HG02623 (cell line): ENCODE measurements around the gene ICAM5.

ENCODE experiments used
- ATAC-seq: cut with Tn5 transposase; IDR thresholded peaks from one replicate; pipeline ENCODE4 v1.9.1; 2021; ENCODE audit warnings: moderate library complexity; ENCODE audit not compliant: unreplicated experiment

The ICAM5 gene

GRCh38 chr19:10317045-10317856 lies 27.5 kb downstream of the ICAM5 start:
- ATAC-seq, result no peak

- no peak for ATAC-seq
Measured at GRCh38 chr19:10317857-10318462, 28.2 kb downstream of the ICAM5 start.

DNA sequence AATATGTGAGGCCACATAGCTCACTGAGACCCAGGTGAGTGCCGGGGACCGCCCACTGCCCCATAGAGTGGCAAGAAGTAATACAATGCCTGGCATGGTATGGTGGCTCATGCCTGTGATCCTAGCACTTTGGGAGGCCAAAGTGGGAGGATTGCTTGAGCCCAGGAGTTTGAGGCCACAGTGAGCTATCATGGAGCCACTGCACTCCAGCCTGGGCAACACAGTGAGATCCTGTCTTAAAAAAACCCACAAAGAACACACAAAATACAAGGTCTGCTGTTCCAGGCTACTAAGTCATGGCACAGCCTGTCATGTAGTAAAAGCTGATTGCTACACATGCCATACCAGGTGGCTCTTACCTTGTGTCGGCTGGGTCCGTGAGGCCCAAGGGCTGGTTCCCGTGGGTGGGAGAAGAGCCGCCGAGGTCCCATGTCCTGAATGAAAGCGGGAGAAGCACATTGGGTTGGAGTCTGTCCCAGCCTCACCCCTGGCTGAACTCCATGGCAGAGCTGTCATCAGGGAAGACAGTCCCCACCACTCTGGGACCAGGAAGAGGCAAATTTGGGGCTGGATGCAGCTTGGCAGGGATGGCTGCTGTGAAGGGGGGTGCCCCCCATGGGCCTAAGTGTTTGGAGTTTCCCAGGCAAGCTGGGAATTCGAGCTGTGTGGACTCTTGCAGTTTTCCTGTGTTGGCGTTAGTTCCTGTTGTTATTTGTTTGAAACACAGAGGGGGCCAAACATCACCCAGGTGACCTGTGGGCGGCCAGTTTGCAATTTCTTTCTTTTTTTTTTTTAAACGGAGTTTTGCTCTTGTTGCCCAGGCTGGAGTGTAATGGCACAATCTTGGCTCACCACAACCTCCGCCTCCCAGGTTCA lies 29.3 kb downstream of the ICAM5 start:
- no peak for ATAC-seq

DNA sequence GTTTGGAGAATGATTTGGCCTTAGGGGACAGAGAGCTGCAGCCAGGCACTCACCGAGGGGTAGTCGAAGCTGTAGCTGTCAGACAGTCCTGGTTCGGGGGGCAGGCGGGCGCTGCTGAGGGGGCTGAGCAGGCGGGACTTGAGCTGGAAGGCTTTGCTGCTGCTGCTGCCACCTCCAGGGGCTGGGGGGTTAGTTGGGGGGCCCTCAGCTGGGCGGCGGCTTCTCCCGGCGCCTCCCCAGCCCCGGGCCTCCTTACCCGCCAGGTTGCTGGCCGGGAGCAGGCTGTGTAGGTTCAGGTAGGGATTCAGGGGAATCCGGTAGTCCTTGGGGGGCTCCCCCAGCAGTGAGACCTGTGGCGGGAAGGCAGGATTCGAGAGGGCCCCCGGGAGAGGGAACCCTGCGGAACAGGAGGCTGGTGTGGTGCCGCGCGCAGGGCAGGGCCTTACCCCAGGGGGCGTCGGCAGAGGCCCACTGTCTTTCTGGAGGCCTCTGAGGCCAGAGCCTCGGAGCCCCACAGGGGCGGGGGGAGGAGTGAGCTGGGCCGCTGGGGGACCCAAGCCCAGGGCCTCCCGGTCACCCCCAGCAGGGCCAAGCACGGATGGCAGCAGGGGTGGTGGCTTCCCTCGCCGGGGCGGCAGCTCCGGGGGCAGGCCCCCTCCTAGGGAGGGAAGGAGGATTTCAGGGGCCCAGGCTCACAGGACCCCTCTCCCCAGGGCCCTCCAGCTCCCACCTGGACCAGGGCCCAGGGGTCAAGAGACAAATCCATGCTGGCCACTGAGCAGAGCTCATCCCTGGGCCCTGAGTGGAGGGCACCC lies 31.1 kb downstream of the ICAM5 start:
- ATAC-seq, result no peak

DNA sequence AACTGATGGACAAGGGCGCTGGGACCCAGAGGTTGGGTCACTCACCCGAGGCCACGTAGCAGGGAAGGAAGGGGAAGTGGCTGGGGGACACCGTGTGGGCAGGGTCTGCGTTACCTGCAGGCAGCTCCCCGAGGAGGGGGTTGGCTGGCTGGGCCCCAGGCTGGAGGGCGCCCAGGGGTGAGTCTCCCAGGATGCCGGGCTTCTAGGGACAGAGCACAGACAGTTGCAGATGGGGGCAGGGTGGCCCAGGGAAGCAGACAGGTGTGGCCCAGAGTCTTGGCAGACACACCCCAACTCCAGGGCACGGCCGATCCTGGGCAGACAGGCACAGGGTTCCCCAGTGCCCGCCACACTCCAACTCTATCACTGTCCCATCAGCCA lies 31.7 kb downstream of the ICAM5 start:
- ATAC-seq, result no peak

DNA sequence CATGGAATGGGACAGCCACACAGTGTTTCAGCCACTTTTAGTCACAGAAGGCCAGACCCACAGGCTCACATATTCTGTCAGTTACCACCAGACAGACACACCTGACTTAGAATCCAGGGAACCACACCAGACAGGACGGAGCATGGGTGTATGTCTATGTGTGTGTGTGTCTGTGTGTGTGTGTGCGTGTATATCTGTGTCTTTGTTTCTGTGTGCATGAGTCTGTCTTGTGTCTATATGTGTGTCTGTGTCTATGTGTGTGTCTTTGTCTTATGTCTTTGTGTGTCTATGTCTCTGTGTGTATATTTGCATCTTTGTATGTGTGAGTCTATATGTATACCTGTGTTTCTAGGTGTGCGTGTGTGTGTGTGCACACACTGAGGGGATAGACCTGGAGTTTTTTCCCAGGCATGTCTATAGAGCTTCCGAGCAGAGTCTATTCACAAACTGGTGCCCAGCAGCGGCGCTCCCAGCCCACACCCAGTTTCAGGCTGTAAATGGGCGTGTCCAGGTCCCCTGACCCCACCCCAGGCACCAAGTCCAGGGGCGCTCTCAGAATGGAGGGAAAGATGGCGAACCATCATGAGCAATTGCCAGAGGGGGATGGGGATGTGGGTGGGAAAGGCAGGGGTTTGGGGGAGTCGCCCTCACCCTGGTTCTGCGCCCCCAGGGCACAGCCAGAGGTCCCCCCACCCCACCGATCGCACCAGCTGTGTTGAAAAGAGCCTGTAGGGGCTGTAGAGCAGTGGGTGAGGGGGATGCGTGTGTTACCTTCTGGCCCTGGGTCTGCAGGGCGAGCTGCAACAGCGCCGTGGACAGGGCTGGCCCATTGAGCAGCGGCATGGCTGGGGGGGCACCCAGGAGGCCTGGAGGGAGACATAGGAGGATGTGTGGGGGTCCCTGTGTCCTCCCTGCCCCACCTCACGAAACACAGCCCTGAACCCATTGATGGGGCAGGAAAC lies 32.4 kb downstream of the ICAM5 start:
- ATAC-seq, result no peak

- ATAC-seq, result no peak
Measured at GRCh38 chr19:10325732-10326131, 36.0 kb downstream of the ICAM5 start.

- no peak for ATAC-seq
Measured at GRCh38 chr19:10327793-10328192, 38.0 kb downstream of the ICAM5 start.

GRCh38 chr19:10328558-10329429 lies 39.0 kb downstream of the ICAM5 start:
- no peak for ATAC-seq

GRCh38 chr19:10329555-10329954 lies 39.8 kb downstream of the ICAM5 start:
- ATAC-seq, result no peak

DNA sequence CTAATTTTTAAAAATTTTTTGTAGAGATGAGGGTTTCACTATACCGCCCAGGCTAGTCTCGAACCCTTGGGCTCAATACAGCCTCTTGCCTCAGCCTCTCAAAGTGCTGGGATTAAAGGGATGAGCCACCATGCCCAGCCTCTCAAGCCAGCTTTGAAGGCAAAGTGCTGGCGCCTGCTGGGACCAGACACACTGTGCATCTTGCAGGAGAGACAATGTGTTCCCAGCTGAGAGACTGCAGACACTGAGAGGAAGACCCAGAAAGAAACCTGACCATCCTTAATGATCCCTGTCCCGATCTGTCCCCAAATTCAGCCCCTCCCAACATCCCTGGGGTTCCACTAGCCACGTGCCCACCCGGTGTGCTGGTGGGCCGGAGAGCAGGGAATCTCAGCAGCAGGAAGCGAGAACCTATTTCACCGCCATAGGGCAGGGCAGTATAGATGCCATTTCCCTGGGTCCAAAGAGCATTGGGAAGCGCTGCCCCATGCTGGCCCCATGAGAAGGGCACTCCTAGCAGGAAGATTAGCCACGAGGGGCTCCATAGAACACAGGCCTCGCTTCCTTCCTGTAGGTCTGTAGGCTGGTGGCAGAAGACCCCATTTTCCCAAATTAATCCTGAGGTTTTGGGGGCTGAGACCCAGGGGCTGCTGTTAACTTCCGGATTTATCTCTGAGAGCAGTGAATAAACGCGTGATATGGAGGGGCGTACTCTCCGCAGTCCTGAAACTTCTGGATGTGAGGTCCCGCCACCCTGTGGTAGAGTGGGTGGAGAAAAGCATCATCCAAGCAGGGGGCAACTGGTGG lies 42.6 kb downstream of the ICAM5 start:
- ATAC-seq, result no peak

DNA sequence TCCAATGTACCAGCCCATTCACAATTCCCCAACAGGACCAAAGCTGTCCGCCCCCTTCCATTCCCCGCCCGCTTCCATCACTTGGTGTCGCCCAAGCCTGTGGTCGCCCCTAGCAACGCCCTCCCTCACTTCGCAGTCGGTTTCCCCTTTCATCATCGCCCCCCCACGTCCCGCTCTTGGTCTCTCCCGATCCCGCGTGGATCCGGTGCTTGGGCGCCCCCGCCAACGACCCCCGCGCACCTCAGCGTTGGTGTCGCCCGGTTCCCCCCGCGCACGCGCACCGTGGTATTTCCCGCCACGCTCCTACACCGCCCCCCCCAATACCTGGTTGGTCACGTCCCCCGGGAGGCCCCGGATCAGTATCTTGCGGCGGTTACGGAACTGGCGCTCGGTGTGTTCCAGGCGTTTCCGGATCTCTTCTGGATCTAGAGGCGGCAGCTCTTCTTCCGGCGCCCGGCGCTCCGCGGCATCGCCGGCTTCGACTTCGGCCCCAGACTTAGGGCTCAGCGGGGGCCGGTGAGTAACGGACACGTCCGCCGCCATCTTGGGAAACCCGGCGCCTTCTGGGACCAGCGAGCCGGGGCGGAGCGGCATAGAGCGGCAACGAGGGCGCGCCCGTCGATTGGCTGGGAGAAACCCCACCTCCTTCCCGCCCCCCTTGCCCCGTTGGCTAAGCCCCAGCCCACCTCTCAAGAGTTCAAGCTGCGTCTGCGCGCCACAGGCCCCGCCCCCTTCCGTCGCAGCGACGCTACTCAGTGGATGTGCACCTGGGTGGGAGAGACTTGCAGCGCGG lies 43.4 kb downstream of the ICAM5 start, which contains the start of gene RAVER1:
RAVER1 (minus strand) TSS at position 565 of the 793 bp plus-strand sequence; CDS start at position 543, 22 bp downstream.
- peak; percentile 89 for ATAC-seq

DNA sequence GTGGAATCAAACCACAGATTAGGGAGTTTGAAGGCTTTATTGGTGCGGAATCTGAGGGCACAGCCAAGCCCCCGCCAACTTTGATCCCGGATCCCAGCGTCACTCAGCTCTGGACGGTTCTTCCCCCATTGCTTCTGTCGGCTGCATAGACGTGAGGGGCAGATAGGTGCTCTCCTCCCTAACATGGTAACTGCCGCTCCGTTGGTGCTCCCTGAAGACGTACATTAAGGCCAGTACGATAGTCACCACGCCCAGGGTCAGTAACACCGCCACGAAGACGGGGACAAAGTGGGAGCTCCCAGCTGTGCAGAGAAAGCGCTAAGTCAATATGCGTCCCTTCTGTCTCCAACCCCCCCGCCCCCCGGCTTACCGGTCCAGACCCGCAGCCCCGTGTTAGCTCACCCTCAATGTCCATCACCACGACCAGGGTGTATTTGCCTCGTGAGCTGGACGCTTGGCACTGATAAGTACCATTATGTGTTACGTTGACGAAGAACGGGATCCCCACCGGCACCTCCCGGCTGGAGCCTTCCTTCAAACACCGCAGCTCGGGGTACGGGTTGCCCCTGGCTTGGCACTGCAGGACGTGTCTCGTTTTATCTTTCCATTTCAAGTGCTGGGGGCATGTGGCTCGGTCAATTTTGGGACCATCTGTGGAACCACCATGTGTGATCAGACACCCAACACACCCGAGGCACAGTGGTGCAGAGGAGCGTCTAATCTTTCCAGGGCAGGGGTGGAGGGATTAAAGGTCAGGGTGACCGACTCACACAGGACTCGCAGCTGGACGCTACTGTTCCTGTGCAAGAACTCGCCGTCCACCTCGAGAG lies 44.2 kb downstream of the ICAM5 start:
- no peak for ATAC-seq

GRCh38 chr19:10334588-10335351 lies 45.0 kb downstream of the ICAM5 start:
- ATAC-seq, result no peak

DNA sequence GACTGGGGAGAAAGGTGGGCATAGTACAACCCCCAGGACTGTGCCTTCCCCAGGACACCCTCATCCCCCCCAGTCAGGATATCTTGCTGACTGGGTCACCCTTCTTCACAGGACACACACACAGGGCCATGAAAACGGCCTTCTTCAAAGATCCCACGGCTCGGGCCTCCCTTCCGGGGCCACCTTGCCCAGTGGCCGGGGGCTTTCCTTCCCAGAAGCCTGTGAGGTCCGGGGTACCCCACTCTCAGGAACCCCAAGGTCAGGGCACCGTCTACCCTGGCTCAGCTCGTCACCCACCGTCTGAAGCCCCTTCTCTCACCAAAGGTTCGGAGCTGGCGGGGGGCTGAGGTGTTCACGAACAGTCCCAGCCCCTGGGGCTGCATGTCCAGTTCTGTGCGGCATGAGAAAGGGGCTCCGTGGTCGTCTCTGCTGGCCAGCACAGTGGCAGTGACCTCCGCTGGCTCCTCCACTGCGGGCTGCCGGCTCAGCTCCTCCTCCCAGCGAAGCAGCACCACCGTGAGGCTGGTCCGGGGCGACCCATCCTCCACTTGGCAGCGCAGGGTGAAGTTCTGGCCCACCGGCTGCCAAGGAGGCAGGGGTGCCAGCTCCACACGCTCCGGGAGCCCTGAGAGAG lies 45.7 kb downstream of the ICAM5 start:
- ATAC-seq, result no peak
